GM23248 (cell line): ENCODE results near the gene LILRB3. TPM values are rescaled to one million over a fixed set of nuclear protein-coding genes. Genes with fewer than 3 reads are reported as not detected.

ENCODE experiments used
- DNase-seq: peaks from one replicate; pipeline ENCODE4 v3.0.0-alpha.2; 2015
- H2AFZ ChIP-seq: fragments of 200-600 bp; sonication (generic); 2 replicates; pipeline ENCODE4 v1.6.1; 2016; ENCODE audit warnings: antibody characterized with exemption
- H3F3A ChIP-seq: fragments of 200-600 bp; sonication (generic); 2 replicates; pipeline ENCODE4 v1.6.1; 2016; ENCODE audit warnings: mild to moderate bottlenecking, antibody characterized with exemption, mixed run types; ENCODE audit not compliant: insufficient read depth
- H3K27ac ChIP-seq: fragments of 200-600 bp; sonication (generic); 2 replicates; pipeline ENCODE4 v1.5.1; 2016; ENCODE audit warnings: mild to moderate bottlenecking
- H3K27me3 ChIP-seq: fragments of 200-600 bp; sonication (generic); replicated peaks from 2 replicates; pipeline ENCODE4 v1.6.1; 2016; ENCODE audit warnings: mild to moderate bottlenecking; ENCODE audit not compliant: insufficient read depth
- H3K36me3 ChIP-seq: fragments of 200-600 bp; sonication (generic); 2 replicates; pipeline ENCODE4 v1.6.1; 2016; ENCODE audit warnings: low read depth, mild to moderate bottlenecking
- H3K4me1 ChIP-seq: fragments of 200-600 bp; sonication (generic); 2 replicates; pipeline ENCODE4 v1.6.1; 2016; ENCODE audit warnings: mild to moderate bottlenecking; ENCODE audit not compliant: insufficient read depth
- H3K4me2 ChIP-seq: fragments of 200-600 bp; sonication (generic); one replicate; pipeline ENCODE4 v1.6.1; 2016; ENCODE audit warnings: mild to moderate bottlenecking; ENCODE audit not compliant: unreplicated experiment
- H3K4me3 ChIP-seq: fragments of 200-600 bp; sonication (generic); 2 replicates; pipeline ENCODE4 v1.5.1; 2016; ENCODE audit warnings: mild to moderate bottlenecking
- H3K79me2 ChIP-seq: fragments of 200-600 bp; sonication (generic); 2 replicates; pipeline ENCODE4 v1.6.1; 2016; ENCODE audit warnings: mild to moderate bottlenecking; ENCODE audit not compliant: insufficient read depth
- H3K9ac ChIP-seq: fragments of 200-600 bp; sonication (generic); 2 replicates; pipeline ENCODE4 v1.6.1; 2016; ENCODE audit warnings: mild to moderate bottlenecking
- H3K9me2 ChIP-seq: fragments of 200-600 bp; sonication (generic); 2 replicates; pipeline ENCODE4 v1.6.1; 2016; ENCODE audit warnings: mixed run types, mild to moderate bottlenecking, moderate library complexity; ENCODE audit not compliant: insufficient read depth
- H3K9me3 ChIP-seq: fragments of 200-600 bp; sonication (generic); one replicate; pipeline ENCODE4 v1.6.1; 2017; ENCODE audit warnings: low read depth
- H4K20me1 ChIP-seq: fragments of 200-600 bp; sonication (generic); 2 replicates; pipeline ENCODE4 v1.6.0; 2016; ENCODE audit not compliant: insufficient read depth
- EZH2 ChIP-seq: fragments of 200-600 bp; sonication (generic); IDR thresholded peaks from 2 replicates; pipeline ENCODE4 v1.6.1; 2018; ENCODE audit warnings: antibody characterized with exemption, mild to moderate bottlenecking; ENCODE audit not compliant: insufficient read depth, poor library complexity, severe bottlenecking
- EZH2phosphoT487 ChIP-seq: fragments of 200-600 bp; sonication (generic); IDR thresholded peaks from 2 replicates; pipeline ENCODE4 v1.6.1; 2018; ENCODE audit warnings: antibody characterized with exemption, moderate library complexity, mild to moderate bottlenecking, low read depth; ENCODE audit not compliant: insufficient read depth
- WGBS, 2 experiments: methylation state at CpG; one replicate each; pipeline ENCODE4 v1.1.6; 2015 to 2017; ENCODE audit warnings: low lambda C conversion rate in 2 of 2, low coverage in 1 of 2; ENCODE audit errors: missing lambda C conversion rate in 2 of 2; 5-methylcytosine and 5-hydroxymethylcytosine counted together
- in situ Hi-C: fragments of 300-500 bp; cut with MboI; formaldehyde crosslinking; loops from 2 replicates; pipeline ENCODE4 v1.15.0; 2020
- polyA plus RNA-seq: library from polyadenylated mRNA; unstranded; fragments of >200 nt; fragmentation: Nextera tagmentation; extraction: Ambion mirVana; gene quantifications from 2 replicates; pipeline ENCODE4 v1.2.1, GENCODE V29; 2016
- total RNA-seq: library from RNA; depleted of rRNA; stranded (reverse); fragments of >200 nt; shearing (Covaris generic); gene quantifications from 2 replicates; pipeline ENCODE4 v1.2.3, GENCODE V29; 2014

The LILRB3 gene
- total and polyA plus RNA-seq, 2 experiments from 2014 or later: 0.53 TPM; not detected in 1

- Histone ChIP-seq H3F3A (peaks cover 31% of the 10 kb centered on the region), H3K4me3 (no peak overlapping the region), H2AFZ (no peak overlapping the region), H3K27me3 (no peaks in the 10 kb centered on the region), H3K79me2 (peaks cover 62% of the 10 kb centered on the region), H3K9me3 (no peaks in the 10 kb centered on the region), H3K27ac (no peak overlapping the region), H3K36me3 (peaks cover 14% of the 10 kb centered on the region; the same call in 1 of the 2 replicates), H3K4me1 (peaks cover 11% of the 10 kb centered on the region), H3K4me2 (no peak overlapping the region), H3K9me2 (no peaks in the 10 kb centered on the region), H3K9ac (no peak overlapping the region), H4K20me1 (peaks cover 11% of the 10 kb centered on the region; the same call in 1 of the 2 replicates)
- WGBS, 2 experiments: 80 to 83% methylated on average over 12 of the region's 12 CpGs
- TF ChIP-seq EZH2 (no peak), EZH2phosphoT487 (no peak)
- in situ Hi-C loops: no loop called here
- no peak for DNase-seq
Observed at GRCh38 chr19:54211235-54211634, 11.6 kb downstream of the LILRB3 start.

GRCh38 chr19:54209811-54210494 is 12.9 kb downstream of the LILRB3 start:
- DNase-seq: peak; percentile 96
- Histone ChIP-seq H3K9me2 (no peaks in the 10 kb centered on the region), H3K27ac (peak overlapping the region; percentile 70), H3K79me2 (peaks cover 75% of the 10 kb centered on the region), H3K9me3 (no peaks in the 10 kb centered on the region), H3K27me3 (no peaks in the 10 kb centered on the region), H3K36me3 (peaks cover 15% of the 10 kb centered on the region), H3K4me3 (no peak overlapping the region), H3K9ac (peak overlapping the region; percentile 60), H3K4me2 (peak overlapping the region; percentile 7), H2AFZ (no peak overlapping the region), H3F3A (peaks cover 35% of the 10 kb centered on the region), H4K20me1 (peaks cover 12% of the 10 kb centered on the region; the same call in 1 of the 2 replicates), H3K4me1 (peaks cover 12% of the 10 kb centered on the region)
- TF ChIP-seq EZH2phosphoT487: no peak
- in situ Hi-C loops: no loop called here
- WGBS, 2 experiments: 45 to 47% methylated on average over 10 of the region's 10 CpGs

GRCh38 chr19:54209058-54209810 is 13.6 kb downstream of the LILRB3 start:
- H3K9me2 ChIP-seq: no peaks in the 10 kb centered on the region
- H3K36me3 ChIP-seq: peaks cover 23% of the 10 kb centered on the region
- H4K20me1 ChIP-seq: peaks cover 19% of the 10 kb centered on the region; the same call in 1 of the 2 replicates
- H3K27ac ChIP-seq: peak overlapping the region; percentile 70
- peak overlapping the region; percentile 60 for H3K9ac ChIP-seq
- peaks cover 82% of the 10 kb centered on the region for H3K79me2 ChIP-seq
- H2AFZ ChIP-seq: no peak overlapping the region
- WGBS, 2 experiments: 53 to 57% methylated on average over 18 to 22 of the region's 24 CpGs
- H3K27me3 ChIP-seq: no peaks in the 10 kb centered on the region
- peak overlapping the region; percentile 7 for H3K4me2 ChIP-seq
- no peak overlapping the region for H3K4me3 ChIP-seq
- no peaks in the 10 kb centered on the region for H3K9me3 ChIP-seq
- in situ Hi-C loops: no loop called here
- H3K4me1 ChIP-seq: peaks cover 18% of the 10 kb centered on the region
- no peak for DNase-seq
- TF ChIP-seq EZH2 (no peak), EZH2phosphoT487 (no peak)
- peaks cover 42% of the 10 kb centered on the region for H3F3A ChIP-seq

GRCh38 chr19:54208784-54209057 is 14.1 kb downstream of the LILRB3 start:
- Histone ChIP-seq H3K79me2 (peaks cover 87% of the 10 kb centered on the region), H3K4me1 (peaks cover 18% of the 10 kb centered on the region), H3K27me3 (no peaks in the 10 kb centered on the region), H2AFZ (no peak overlapping the region), H4K20me1 (peaks cover 19% of the 10 kb centered on the region; the same call in 1 of the 2 replicates), H3K27ac (0 out of 2 replicates have a peak overlapping the region, but pooled peaks have one; percentile 70), H3K4me3 (no peak overlapping the region), H3K36me3 (peaks cover 25% of the 10 kb centered on the region), H3K9me3 (no peaks in the 10 kb centered on the region), H3K9me2 (no peaks in the 10 kb centered on the region), H3K9ac (peak overlapping the region; percentile 25; the same call in 1 of the 2 replicates), H3F3A (peaks cover 43% of the 10 kb centered on the region), H3K4me2 (no peak overlapping the region)
- 78 to 82% methylated on average over 8 of the region's 8 CpGs for WGBS, 2 experiments
- TF ChIP-seq EZH2: no peak
- TF ChIP-seq EZH2phosphoT487: no peak
- in situ Hi-C loops: no loop called here
- DNase-seq: no peak
